VCaP (cell line): ENCODE measurements around the gene COL25A1.
"Not testable (repeated sequence)": the region's sequence is repeated elsewhere in the genome, so short reads cannot be mapped to it uniquely, and the experiment has no call there.

Experiments
- H3K27ac ChIP-seq: fragments of 450-650 bp; 2 replicates; pipeline ENCODE4 v1.5.1; 2017
- CTCF ChIP-seq: fragments of 450-650 bp; conservative IDR thresholded peaks from 2 replicates; pipeline ENCODE4 v1.5.1; 2017; ENCODE audit warnings: mild to moderate bottlenecking, moderate library complexity

COL25A1 gene

GRCh38 chr4:109148577-109149075 lies 153.8 kb downstream of the COL25A1 start:
- TF ChIP-seq CTCF, result no peak
- H3K27ac ChIP-seq, result no peak overlapping the region

GRCh38 chr4:109147135-109147534 lies 155.3 kb downstream of the COL25A1 start:
- no peak overlapping the region for H3K27ac ChIP-seq
- no peak for TF ChIP-seq CTCF

- TF ChIP-seq CTCF, result no peak
- H3K27ac ChIP-seq, result no peak overlapping the region
Observed at GRCh38 chr4:109146499-109146898, 156.0 kb downstream of the COL25A1 start.

- H3K27ac ChIP-seq, result not testable (repeated sequence)
Observed at GRCh38 chr4:109138125-109138524, 164.3 kb downstream of the COL25A1 start.

- no peak for TF ChIP-seq CTCF
- H3K27ac ChIP-seq, result no peak overlapping the region
Observed at GRCh38 chr4:109134921-109135320, 167.5 kb downstream of the COL25A1 start.

- no peak overlapping the region for H3K27ac ChIP-seq
- no peak for TF ChIP-seq CTCF
Observed at GRCh38 chr4:109134268-109134667, 168.2 kb downstream of the COL25A1 start.

- TF ChIP-seq CTCF, result no peak
- H3K27ac ChIP-seq, result no peak overlapping the region
Observed at GRCh38 chr4:109131559-109131958, 170.9 kb downstream of the COL25A1 start.

GRCh38 chr4:109128589-109128988 lies 173.9 kb downstream of the COL25A1 start:
- no peak overlapping the region for H3K27ac ChIP-seq
- no peak for TF ChIP-seq CTCF
